Mucosa of gallbladder (tissue), 1 donor: ENCODE results near the gene UBE2I. TPM values are rescaled to one million over a fixed set of nuclear protein-coding genes. Genes with fewer than 3 reads are reported as not detected.
"Not testable (repeated sequence)": the region's sequence is repeated elsewhere in the genome, so short reads cannot be mapped to it uniquely, and the experiment has no call there.

ENCODE experiments used
- DNase-seq: peaks from one replicate; pipeline ENCODE4 v3.0.0-alpha.2; 2020; ENCODE audit warnings: low spot score
- total RNA-seq: library from RNA; stranded (reverse); gene quantifications from one replicate; pipeline ENCODE4 v1.2.1, GENCODE V29; 2021
- donor health status: DM: no; HTN: no; CAD: no.

Gene UBE2I
- total RNA-seq, 1 donor from 2014 or later: 100 TPM

GRCh38 chr16:1277617-1278282, 31.7 kb upstream of the UBE2I start:
- no peak for DNase-seq

- DNase-seq: no peak
Observed at GRCh38 chr16:1278477-1278876, 31.0 kb upstream of the UBE2I start.

GRCh38 chr16:1279081-1279944, 30.1 kb upstream of the UBE2I start:
- DNase-seq: no peak

GRCh38 chr16:1279945-1280589, 29.4 kb upstream of the UBE2I start:
- no peak for DNase-seq

GRCh38 chr16:1280783-1281182, 28.7 kb upstream of the UBE2I start:
- no peak for DNase-seq

GRCh38 chr16:1281517-1281916, 27.9 kb upstream of the UBE2I start:
- no peak for DNase-seq

- DNase-seq: no peak
Observed at GRCh38 chr16:1282324-1282973, 27.0 kb upstream of the UBE2I start.

GRCh38 chr16:1283296-1283695, 26.1 kb upstream of the UBE2I start:
- DNase-seq: no peak

GRCh38 chr16:1283996-1284616, 25.3 kb upstream of the UBE2I start:
- no peak for DNase-seq

- no peak for DNase-seq
Observed at GRCh38 chr16:1285669-1286512, 23.5 kb upstream of the UBE2I start.

GRCh38 chr16:1286513-1287094, 22.8 kb upstream of the UBE2I start:
- no peak for DNase-seq

GRCh38 chr16:1287982-1288670, 21.3 kb upstream of the UBE2I start:
- DNase-seq: no peak

GRCh38 chr16:1288813-1289476, 20.5 kb upstream of the UBE2I start:
- no peak for DNase-seq

GRCh38 chr16:1289477-1289866, 20.0 kb upstream of the UBE2I start:
- DNase-seq: no peak

- DNase-seq: no peak
Observed at GRCh38 chr16:1290063-1290501, 19.4 kb upstream of the UBE2I start.

GRCh38 chr16:1290860-1291575, 18.4 kb upstream of the UBE2I start:
- DNase-seq: no peak

- DNase-seq: no peak
Observed at GRCh38 chr16:1291576-1291974, 17.9 kb upstream of the UBE2I start.

GRCh38 chr16:1292208-1292607, 17.2 kb upstream of the UBE2I start:
- not testable (repeated sequence) for DNase-seq
